Mesenchymal stem cell (in vitro differentiated cells and primary cell): ENCODE measurements around the gene MPRIP.

ENCODE experiments used
- DNase-seq: peaks from one replicate; pipeline ENCODE4 v3.0.0-alpha.2; 2013
- H2AFZ ChIP-seq: one replicate; pipeline ENCODE4 v1.6.1; 2013; ENCODE audit warnings: low read depth, mild to moderate bottlenecking, control low read depth, inconsistent platforms, low read length, moderate library complexity
- H2AK5ac ChIP-seq: 2 replicates; pipeline ENCODE4 v1.6.1; 2013; ENCODE audit warnings: low read length, moderate library complexity, mild to moderate bottlenecking, inconsistent platforms; ENCODE audit not compliant: severe bottlenecking
- H2BK120ac ChIP-seq: one replicate; pipeline ENCODE4 v1.6.1; 2013; ENCODE audit warnings: low read depth, mild to moderate bottlenecking, inconsistent platforms, low read length, moderate library complexity
- H2BK12ac ChIP-seq, 2 experiments: one replicate each; pipeline ENCODE4 v1.6.1; 2013; ENCODE audit warnings: inconsistent platforms in 2 of 2, low read length in 2 of 2, mild to moderate bottlenecking in 2 of 2, moderate library complexity in 2 of 2, control low read depth in 1 of 2
- H2BK15ac ChIP-seq: one replicate; pipeline ENCODE4 v1.6.1; 2013; ENCODE audit warnings: mild to moderate bottlenecking, low read depth, inconsistent platforms; ENCODE audit not compliant: poor library complexity, severe bottlenecking
- H2BK5ac ChIP-seq: 2 replicates; pipeline ENCODE4 v1.6.1; 2013; ENCODE audit warnings: low read depth, mild to moderate bottlenecking, low read length, control low read depth, inconsistent platforms; ENCODE audit not compliant: poor library complexity, severe bottlenecking
- H3K14ac ChIP-seq, 2 experiments: one replicate each; pipeline ENCODE4 v1.6.1; 2013; ENCODE audit warnings: inconsistent platforms in 2 of 2, low read length in 2 of 2, control low read depth in 1 of 2, mild to moderate bottlenecking in 1 of 2, moderate library complexity in 1 of 2
- H3K18ac ChIP-seq, 2 experiments: one replicate each; pipeline ENCODE4 v1.6.1; 2013; ENCODE audit warnings: inconsistent platforms in 2 of 2, low read length in 2 of 2, control low read depth in 1 of 2, low read depth in 1 of 2, mild to moderate bottlenecking in 1 of 2
- H3K23ac ChIP-seq, 2 experiments: one replicate each; pipeline ENCODE4 v1.6.1; 2013; ENCODE audit warnings: inconsistent platforms in 2 of 2, low read length in 2 of 2, mild to moderate bottlenecking in 2 of 2, moderate library complexity in 2 of 2, control low read depth in 1 of 2
- H3K27ac ChIP-seq: 2 replicates; pipeline ENCODE4 v1.5.1; 2013; ENCODE audit warnings: mild to moderate bottlenecking, moderate library complexity, low read length, control low read depth, inconsistent platforms; ENCODE audit not compliant: poor library complexity, severe bottlenecking
- H3K27me3 ChIP-seq, 2 experiments: 2 replicates each; pipeline versions ENCODE4 v1.6.1 to v1.7.0; 2013; ENCODE audit warnings: low read length in 2 of 2, mild to moderate bottlenecking in 2 of 2, moderate library complexity in 2 of 2, control low read depth in 1 of 2, inconsistent platforms in 1 of 2; ENCODE audit not compliant: control insufficient read depth in 1 of 2, insufficient read depth in 1 of 2
- H3K36me3 ChIP-seq, 2 experiments: 2 replicates each; pipeline versions ENCODE4 v1.6.1 to v1.7.0; 2013; ENCODE audit warnings: low read length in 2 of 2, control low read depth in 1 of 2, inconsistent platforms in 1 of 2, low read depth in 1 of 2, mild to moderate bottlenecking in 1 of 2; ENCODE audit not compliant: insufficient read depth in 2 of 2, control insufficient read depth in 1 of 2
- H3K4ac ChIP-seq, 2 experiments: one replicate each; pipeline ENCODE4 v1.6.1; 2013; ENCODE audit warnings: inconsistent platforms in 2 of 2, low read length in 2 of 2, mild to moderate bottlenecking in 2 of 2, moderate library complexity in 2 of 2, control low read depth in 1 of 2, low read depth in 1 of 2
- H3K4me1 ChIP-seq: 2 replicates; pipeline ENCODE4 v1.6.1; 2013; ENCODE audit warnings: low read depth, low read length, control low read depth; ENCODE audit not compliant: control insufficient read depth, insufficient read depth
- H3K4me2 ChIP-seq: 2 replicates; pipeline ENCODE4 v1.6.1; 2013; ENCODE audit warnings: low read length, mild to moderate bottlenecking, inconsistent platforms; ENCODE audit not compliant: poor library complexity, severe bottlenecking
- H3K4me3 ChIP-seq, 2 experiments: 2 replicates each; pipeline versions ENCODE4 v1.5.1 to v1.7.0; 2013; ENCODE audit warnings: low read length in 2 of 2, mild to moderate bottlenecking in 2 of 2, control low read depth in 1 of 2, low read depth in 1 of 2; ENCODE audit not compliant: insufficient read depth in 1 of 2
- H3K79me1 ChIP-seq: replicated peaks from 2 replicates; pipeline ENCODE4 v1.6.1; 2013; ENCODE audit warnings: mild to moderate bottlenecking, control low read depth, low read length, inconsistent platforms; ENCODE audit not compliant: poor library complexity, severe bottlenecking
- H3K9ac ChIP-seq: 2 replicates; pipeline ENCODE4 v1.7.0; 2013; ENCODE audit warnings: mild to moderate bottlenecking, low read length, moderate library complexity
- H3K9me3 ChIP-seq: 2 replicates; pipeline ENCODE4 v1.7.0; 2013; ENCODE audit warnings: mild to moderate bottlenecking, low read length; ENCODE audit not compliant: control insufficient read depth
- H4K8ac ChIP-seq: one replicate; pipeline ENCODE4 v1.6.1; 2013; ENCODE audit warnings: inconsistent platforms, mild to moderate bottlenecking, low read length, moderate library complexity
- H4K91ac ChIP-seq: one replicate; pipeline ENCODE4 v1.6.1; 2013; ENCODE audit warnings: mild to moderate bottlenecking, low read length, inconsistent platforms
- WGBS: methylation state at CpG from one replicate; pipeline ENCODE4 v1.1.7; 2013; ENCODE audit warnings: mixed read lengths; 5-methylcytosine and 5-hydroxymethylcytosine counted together

The MPRIP gene

GRCh38 chr17:17144061-17144460 lies 101.8 kb downstream of the MPRIP start:
- no peak overlapping the region for H4K8ac ChIP-seq
- H2BK15ac ChIP-seq = no peak overlapping the region
- 100% methylated on average over 4 of the region's 4 CpGs for WGBS
- H2BK12ac ChIP-seq = no peak overlapping the region
- no peak overlapping the region for H2BK5ac ChIP-seq
- no peak overlapping the region for H3K14ac ChIP-seq
- H3K27me3 ChIP-seq = no peaks in the 10 kb centered on the region
- DNase-seq = no peak
- H3K4me1 ChIP-seq = peaks cover 22% of the 10 kb centered on the region
- H3K27ac ChIP-seq = no peak overlapping the region
- no peak overlapping the region for H4K91ac ChIP-seq
- H2BK120ac ChIP-seq = no peak overlapping the region
- H2AK5ac ChIP-seq = no peak overlapping the region
- H3K36me3 ChIP-seq = peaks cover 75 to 84% of the 10 kb centered on the region in 2 experiments
- no peak overlapping the region for H2AFZ ChIP-seq
- no peak overlapping the region for H3K4me2 ChIP-seq
- H3K18ac ChIP-seq = no peak overlapping the region
- H3K9ac ChIP-seq = no peak overlapping the region
- H3K4ac ChIP-seq = no peak overlapping the region
- no peak overlapping the region for H3K4me3 ChIP-seq
- H3K9me3 ChIP-seq = no peaks in the 10 kb centered on the region
- H3K23ac ChIP-seq = no peak overlapping the region
- H3K79me1 ChIP-seq = peaks cover 30% of the 10 kb centered on the region

GRCh38 chr17:17144916-17145665 lies 102.8 kb downstream of the MPRIP start:
- DNase-seq = no peak
- H3K27ac ChIP-seq = no peak overlapping the region
- no peak overlapping the region for H3K23ac ChIP-seq
- no peaks in the 10 kb centered on the region for H3K9me3 ChIP-seq
- H4K8ac ChIP-seq = peak overlapping the region; percentile 19
- peaks cover 69 to 78% of the 10 kb centered on the region in 2 experiments for H3K36me3 ChIP-seq
- H2BK12ac ChIP-seq = no peak overlapping the region
- WGBS = 96% methylated on average over 13 of the region's 13 CpGs
- no peak overlapping the region for H2AFZ ChIP-seq
- no peak overlapping the region for H2BK120ac ChIP-seq
- H3K79me1 ChIP-seq = peaks cover 27% of the 10 kb centered on the region
- no peak overlapping the region for H2BK15ac ChIP-seq
- no peak overlapping the region for H2AK5ac ChIP-seq
- no peak overlapping the region for H3K4me3 ChIP-seq
- no peak overlapping the region for H3K4me2 ChIP-seq
- no peak overlapping the region for H3K9ac ChIP-seq
- H2BK5ac ChIP-seq = no peak overlapping the region
- no peak overlapping the region for H3K18ac ChIP-seq
- no peaks in the 10 kb centered on the region for H3K27me3 ChIP-seq
- no peak overlapping the region for H3K4ac ChIP-seq
- peaks cover 19% of the 10 kb centered on the region for H3K4me1 ChIP-seq
- no peak overlapping the region for H3K14ac ChIP-seq
- no peak overlapping the region for H4K91ac ChIP-seq

DNA sequence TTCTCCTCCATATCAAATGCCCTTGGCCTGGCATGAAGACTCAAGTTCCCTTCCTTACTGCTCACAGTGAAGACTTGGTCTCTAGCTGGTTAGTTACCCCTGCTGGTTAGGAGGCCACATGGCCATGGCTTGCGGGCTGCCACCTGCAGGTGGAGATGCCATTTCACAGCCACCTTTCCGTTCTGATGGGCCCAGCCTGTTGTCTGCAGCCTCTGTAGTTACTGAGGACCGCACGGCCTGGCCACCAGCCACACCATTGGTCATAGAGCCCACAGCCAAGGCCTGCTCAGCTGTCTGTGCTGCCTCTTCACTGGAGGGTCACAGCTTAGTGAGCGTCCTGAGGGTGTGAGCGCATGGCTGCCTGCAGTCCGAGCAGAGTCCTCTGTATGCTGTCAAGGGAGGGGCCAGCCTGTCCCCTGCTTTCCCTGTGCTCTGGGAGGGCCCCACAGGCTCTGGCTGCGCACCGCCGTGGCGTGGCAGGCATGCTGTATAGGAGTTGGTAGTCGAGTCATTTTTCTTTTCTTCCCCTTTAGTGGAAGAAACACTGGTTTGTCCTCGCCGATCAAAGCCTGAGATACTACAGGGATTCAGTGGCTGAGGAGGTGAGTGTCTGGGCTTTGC lies 104.6 kb downstream of the MPRIP start:
- WGBS = 93% methylated on average over 14 of the region's 14 CpGs
- H4K91ac ChIP-seq = no peak overlapping the region
- no peak overlapping the region for H2BK5ac ChIP-seq
- peaks cover 14% of the 10 kb centered on the region for H3K4me1 ChIP-seq
- DNase-seq = no peak
- H2AK5ac ChIP-seq = no peak overlapping the region
- no peak overlapping the region for H3K27ac ChIP-seq
- H3K9ac ChIP-seq = peak overlapping the region; percentile 27
- H3K36me3 ChIP-seq = peaks cover 62 to 65% of the 10 kb centered on the region in 2 experiments
- H3K18ac ChIP-seq = no peak overlapping the region
- no peak overlapping the region for H3K4me2 ChIP-seq
- peaks cover 25% of the 10 kb centered on the region for H3K79me1 ChIP-seq
- H2BK12ac ChIP-seq = no peak overlapping the region
- no peak overlapping the region for H3K14ac ChIP-seq
- H4K8ac ChIP-seq = no peak overlapping the region
- H2AFZ ChIP-seq = no peak overlapping the region
- H2BK15ac ChIP-seq = no peak overlapping the region
- no peak overlapping the region for H2BK120ac ChIP-seq
- H3K27me3 ChIP-seq = no peaks in the 10 kb centered on the region
- H3K4ac ChIP-seq = no peak overlapping the region
- no peaks in the 10 kb centered on the region for H3K9me3 ChIP-seq
- no peak overlapping the region for H3K4me3 ChIP-seq
- no peak overlapping the region for H3K23ac ChIP-seq

DNA sequence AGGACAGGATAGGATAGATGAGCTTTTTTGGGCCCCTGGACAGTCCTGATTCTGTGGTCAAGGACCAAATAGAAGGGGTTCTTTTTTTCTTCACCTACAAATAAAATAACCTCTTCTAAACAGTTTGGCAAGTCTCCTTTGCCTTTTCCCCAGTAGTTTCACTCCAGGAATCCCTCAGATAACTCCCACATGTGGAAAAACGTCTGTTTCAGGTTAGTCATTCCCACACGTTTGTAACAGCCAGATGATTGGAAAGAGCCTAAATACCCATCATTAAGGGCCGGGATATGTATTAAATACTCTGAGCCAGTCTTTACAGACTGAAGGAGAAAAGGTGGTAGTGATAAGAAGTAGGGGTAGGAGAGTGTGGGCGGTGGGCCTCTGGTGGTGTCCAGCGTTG lies 105.6 kb downstream of the MPRIP start:
- Histone ChIP-seq H3K27me3 (no peaks in the 10 kb centered on the region), H3K9ac (peak overlapping the region; percentile 27), H3K4me1 (peaks cover 22% of the 10 kb centered on the region), H3K4ac (no peak overlapping the region), H3K14ac (no peak overlapping the region), H2AFZ (no peak overlapping the region), H3K36me3 (peaks cover 61 to 62% of the 10 kb centered on the region in 2 experiments), H2BK120ac (no peak overlapping the region), H4K91ac (no peak overlapping the region), H3K27ac (no peak overlapping the region), H3K4me3 (no peak overlapping the region), H3K4me2 (no peak overlapping the region), H3K23ac (no peak overlapping the region), H2BK15ac (no peak overlapping the region), H3K79me1 (peaks cover 22% of the 10 kb centered on the region), H2AK5ac (no peak overlapping the region), H2BK5ac (no peak overlapping the region), H4K8ac (no peak overlapping the region), H2BK12ac (no peak overlapping the region), H3K9me3 (no peaks in the 10 kb centered on the region), H3K18ac (no peak overlapping the region)
- no peak for DNase-seq
- WGBS = 93% methylated on average over 5 of the region's 5 CpGs
